ENCODE results near the gene CNIH2.
A peak's percentile ranks its signal among the peaks of the same experiment; 100 is the strongest.

Gene CNIH2

GRCh38 chr11:66327171-66328030, 49.4 kb downstream of the CNIH2 start:
- H3K9ac ChIP-seq (ENCODE audit: low read length) = no peak overlapping the region
- no peaks in the 10 kb centered on the region for H3K27me3 ChIP-seq (ENCODE audit: control insufficient read depth, insufficient read depth, low read length)
- peaks cover 2% of the 10 kb centered on the region for H3K36me3 ChIP-seq (ENCODE audit: control insufficient read depth, insufficient read depth, low read length)
- peak overlapping the region; percentile 40 for H3K27ac ChIP-seq (ENCODE audit: low read depth, low read length)
- H3K4me1 ChIP-seq (ENCODE audit: control insufficient read depth, insufficient read depth, low read length) = peaks cover 6% of the 10 kb centered on the region
- no peak overlapping the region for H3K4me3 ChIP-seq (ENCODE audit: low read length)

- Histone ChIP-seq H3K9ac (ENCODE audit: low read length) (no peak overlapping the region), H3K36me3 (ENCODE audit: control insufficient read depth, insufficient read depth, low read length) (peaks cover 2% of the 10 kb centered on the region), H3K27ac (ENCODE audit: low read depth, low read length) (no peak overlapping the region), H3K4me1 (ENCODE audit: control insufficient read depth, insufficient read depth, low read length) (peaks cover 6% of the 10 kb centered on the region), H3K4me3 (ENCODE audit: low read length) (peak overlapping the region; percentile 21), H3K27me3 (ENCODE audit: control insufficient read depth, insufficient read depth, low read length) (no peaks in the 10 kb centered on the region)
Measured at GRCh38 chr11:66328031-66328301, 50.0 kb downstream of the CNIH2 start.

- Histone ChIP-seq H3K9ac (ENCODE audit: low read length) (peak overlapping the region; percentile 5), H3K4me3 (ENCODE audit: low read length) (peak overlapping the region; percentile 21), H3K27ac (ENCODE audit: low read depth, low read length) (no peak overlapping the region), H3K27me3 (ENCODE audit: control insufficient read depth, insufficient read depth, low read length) (no peaks in the 10 kb centered on the region), H3K36me3 (ENCODE audit: control insufficient read depth, insufficient read depth, low read length) (peaks cover 2% of the 10 kb centered on the region), H3K4me1 (ENCODE audit: control insufficient read depth, insufficient read depth, low read length) (peaks cover 6% of the 10 kb centered on the region)
Measured at GRCh38 chr11:66328302-66329144, 50.5 kb downstream of the CNIH2 start.

GRCh38 chr11:66329165-66329673, 51.2 kb downstream of the CNIH2 start:
- Histone ChIP-seq H3K27me3 (ENCODE audit: control insufficient read depth, insufficient read depth, low read length) (no peaks in the 10 kb centered on the region), H3K4me3 (ENCODE audit: low read length) (no peak overlapping the region), H3K4me1 (ENCODE audit: control insufficient read depth, insufficient read depth, low read length) (peaks cover 6% of the 10 kb centered on the region), H3K27ac (ENCODE audit: low read depth, low read length) (no peak overlapping the region), H3K9ac (ENCODE audit: low read length) (no peak overlapping the region), H3K36me3 (ENCODE audit: control insufficient read depth, insufficient read depth, low read length) (peaks cover 2% of the 10 kb centered on the region)

- no peak overlapping the region for H3K9ac ChIP-seq (ENCODE audit: low read length)
- no peaks in the 10 kb centered on the region for H3K27me3 ChIP-seq (ENCODE audit: control insufficient read depth, insufficient read depth, low read length)
- H3K36me3 ChIP-seq (ENCODE audit: control insufficient read depth, insufficient read depth, low read length) = peaks cover 2% of the 10 kb centered on the region
- H3K4me1 ChIP-seq (ENCODE audit: control insufficient read depth, insufficient read depth, low read length) = peaks cover 9% of the 10 kb centered on the region
- no peak overlapping the region for H3K27ac ChIP-seq (ENCODE audit: low read depth, low read length)
- no peak overlapping the region for H3K4me3 ChIP-seq (ENCODE audit: low read length)
Measured at GRCh38 chr11:66330931-66331330, 53.0 kb downstream of the CNIH2 start.

- Histone ChIP-seq H3K9ac (ENCODE audit: low read length) (no peak overlapping the region), H3K27me3 (ENCODE audit: control insufficient read depth, insufficient read depth, low read length) (no peaks in the 10 kb centered on the region), H3K4me1 (ENCODE audit: control insufficient read depth, insufficient read depth, low read length) (peaks cover 12% of the 10 kb centered on the region), H3K27ac (ENCODE audit: low read depth, low read length) (no peak overlapping the region), H3K36me3 (ENCODE audit: control insufficient read depth, insufficient read depth, low read length) (peaks cover 2% of the 10 kb centered on the region), H3K4me3 (ENCODE audit: low read length) (no peak overlapping the region)
Measured at GRCh38 chr11:66331542-66332370, 53.8 kb downstream of the CNIH2 start.

- Histone ChIP-seq H3K27ac (ENCODE audit: low read depth, low read length) (no peak overlapping the region), H3K36me3 (ENCODE audit: control insufficient read depth, insufficient read depth, low read length) (peaks cover 5% of the 10 kb centered on the region), H3K9ac (ENCODE audit: low read length) (no peak overlapping the region), H3K4me1 (ENCODE audit: control insufficient read depth, insufficient read depth, low read length) (peaks cover 10% of the 10 kb centered on the region), H3K4me3 (ENCODE audit: low read length) (no peak overlapping the region), H3K27me3 (ENCODE audit: control insufficient read depth, insufficient read depth, low read length) (no peaks in the 10 kb centered on the region)
Measured at GRCh38 chr11:66332371-66333219, 54.6 kb downstream of the CNIH2 start.

GRCh38 chr11:66333220-66333877, 55.4 kb downstream of the CNIH2 start:
- H3K4me3 ChIP-seq (ENCODE audit: low read length) = no peak overlapping the region

More at GRCh38 chr11:66333220-66333877, 55.4 kb downstream of the CNIH2 start:
- Histone ChIP-seq H3K27me3 (ENCODE audit: control insufficient read depth, insufficient read depth, low read length) (no peaks in the 10 kb centered on the region), H3K9ac (ENCODE audit: low read length) (no peak overlapping the region), H3K36me3 (ENCODE audit: control insufficient read depth, insufficient read depth, low read length) (peaks cover 11% of the 10 kb centered on the region), H3K4me1 (ENCODE audit: control insufficient read depth, insufficient read depth, low read length) (peaks cover 10% of the 10 kb centered on the region), H3K27ac (ENCODE audit: low read depth, low read length) (no peak overlapping the region)

All from rectal smooth muscle tissue (tissue), 1 donor.